HuH-7.5 (cell line): Measurements from ENCODE around the gene SHD.
"Not testable (repeated sequence)": the region's sequence is repeated elsewhere in the genome, so short reads cannot be mapped to it uniquely, and the experiment has no call there.

Experiments used
- DNase-seq: peaks from one replicate; pipeline ENCODE4 v3.0.0; 2011; ENCODE audit warnings: low spot score

Gene SHD

DNA sequence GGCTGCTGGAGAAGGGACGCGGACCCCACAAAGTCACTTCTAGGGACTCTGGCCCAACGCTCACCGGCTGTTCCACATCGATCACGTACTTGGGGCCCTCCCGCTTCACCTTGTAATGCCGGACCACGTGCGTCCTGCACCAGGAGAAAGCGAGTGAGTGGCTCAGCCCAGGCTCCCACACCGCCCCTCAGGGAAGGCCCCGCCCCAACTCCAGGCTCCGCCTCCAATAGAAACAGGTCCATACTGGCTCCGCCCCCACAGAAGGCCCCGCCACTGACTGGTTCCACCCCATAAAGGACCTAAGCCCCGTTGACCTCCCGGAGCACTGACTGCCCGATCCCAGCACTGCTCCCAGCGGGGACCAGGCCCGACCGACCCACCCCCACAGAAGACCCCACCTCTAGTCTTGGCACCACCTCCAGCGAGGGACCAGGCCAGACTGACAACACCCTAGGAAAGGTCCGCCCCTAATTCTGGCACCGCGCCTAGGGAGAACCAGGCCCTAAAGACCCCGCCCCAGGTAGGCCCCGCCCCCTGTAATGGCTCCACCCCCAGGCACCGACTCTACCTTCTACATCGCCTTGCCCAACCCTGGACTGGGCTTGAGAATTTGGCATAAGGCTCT is 48.3 kb downstream of the SHD start:
- no peak for DNase-seq

DNA sequence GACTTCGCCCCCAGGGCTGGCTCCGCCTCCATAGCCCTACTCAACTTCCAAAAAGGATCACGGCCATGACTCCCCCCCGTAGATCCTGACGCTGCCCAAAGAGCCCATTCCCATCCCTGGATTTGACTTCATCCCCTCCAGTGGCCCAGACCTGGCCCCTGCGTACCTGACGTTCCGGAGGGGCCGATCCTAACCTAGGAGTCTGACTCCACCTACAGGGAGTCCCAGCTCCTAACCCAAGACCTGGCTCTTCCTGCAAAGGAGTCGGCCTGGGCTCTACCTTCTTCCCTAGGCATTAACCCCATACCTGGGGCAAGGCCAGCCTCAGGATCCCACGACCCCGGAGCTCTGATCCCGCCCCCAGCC is 48.8 kb downstream of the SHD start:
- DNase-seq = no peak

DNA sequence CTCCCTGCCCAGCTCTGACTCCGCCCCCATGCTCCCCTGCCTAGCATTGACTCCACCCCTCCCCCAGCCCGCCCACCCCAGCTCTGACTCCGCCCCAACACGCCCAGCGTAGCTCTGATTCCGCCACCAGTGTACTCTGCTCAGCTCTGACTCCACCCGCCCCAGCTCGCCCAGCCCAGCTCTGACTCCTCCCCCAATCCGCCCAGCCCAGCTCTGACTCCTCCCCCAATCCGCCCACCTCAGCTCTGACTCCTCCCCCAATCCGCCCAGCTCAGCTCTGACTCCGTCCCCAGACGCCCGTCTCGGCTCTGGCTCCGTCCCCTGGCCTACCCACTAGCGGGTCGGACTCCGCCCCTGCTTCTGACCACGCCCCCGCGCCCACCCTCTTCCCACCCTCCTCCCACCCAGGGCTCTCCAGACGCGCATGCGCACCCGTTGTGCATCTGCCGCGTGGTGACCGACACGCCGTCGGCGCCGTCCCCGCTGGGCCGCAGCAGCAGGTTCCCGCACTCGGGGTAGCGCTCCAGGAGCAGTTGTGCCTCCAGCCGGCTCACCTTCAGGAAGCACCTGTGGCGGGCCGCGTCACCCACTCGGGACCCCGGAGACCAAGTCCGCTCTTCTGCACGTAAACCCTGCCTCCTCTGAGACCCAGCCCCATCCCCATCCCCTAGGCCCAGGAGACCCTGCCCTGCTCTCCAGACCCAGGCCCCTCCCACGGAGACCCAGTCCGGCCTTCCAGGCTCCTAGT is 49.4 kb downstream of the SHD start:
- peak; percentile 97 for DNase-seq

DNA sequence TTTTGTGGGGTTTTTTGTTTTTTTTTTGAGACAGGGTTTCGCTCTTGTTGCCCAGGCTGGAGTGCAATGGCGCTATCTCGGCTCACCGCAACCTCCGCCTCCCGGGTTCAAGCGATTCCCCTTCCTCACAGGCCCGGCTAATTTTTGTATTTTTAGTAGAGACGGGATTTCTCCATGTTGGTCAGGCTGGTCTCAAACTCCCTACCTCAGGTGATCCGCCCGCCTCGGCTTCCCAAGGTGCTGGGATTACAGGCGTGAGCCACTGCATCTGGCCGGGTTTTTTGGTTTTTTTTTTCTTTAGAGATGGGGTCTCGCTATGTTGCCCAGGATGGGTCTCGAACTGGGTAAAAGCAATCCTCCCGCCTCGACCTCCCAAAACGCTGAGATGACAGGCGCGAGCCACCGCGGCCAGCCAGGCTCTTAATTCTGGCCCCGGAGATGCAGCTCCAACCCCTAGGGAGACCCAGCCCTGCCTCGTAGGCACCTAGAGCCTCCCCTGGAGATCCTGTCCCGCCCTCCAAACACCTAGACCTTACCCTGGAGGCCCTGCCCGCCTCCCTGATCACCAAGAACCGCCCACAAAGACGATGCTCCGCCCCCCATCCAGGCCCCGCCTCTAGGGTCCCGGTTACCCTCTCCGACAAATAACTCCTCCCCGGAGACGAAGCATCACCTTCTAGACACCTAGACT is 50.1 kb downstream of the SHD start:
- DNase-seq = not testable (repeated sequence)

DNA sequence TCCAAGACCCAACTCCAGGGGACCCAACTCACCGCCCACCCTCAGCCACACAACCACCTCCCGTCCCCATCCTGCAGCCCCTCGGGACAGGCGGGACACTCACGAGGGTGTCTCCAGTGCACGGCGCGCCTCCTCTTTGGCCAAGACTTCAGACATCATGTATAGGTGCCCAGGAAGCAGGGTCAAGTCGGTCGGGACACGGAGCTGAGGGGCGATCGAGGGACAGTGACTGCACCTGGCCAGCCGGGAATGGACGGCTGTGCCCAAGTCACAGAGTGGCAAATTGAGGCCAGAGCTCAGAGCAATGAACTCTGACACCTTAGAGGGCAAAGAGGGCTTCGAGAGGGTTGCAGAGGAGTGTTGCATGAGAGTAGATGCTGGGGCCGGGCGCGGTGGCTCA is 50.8 kb downstream of the SHD start:
- no peak for DNase-seq

DNA sequence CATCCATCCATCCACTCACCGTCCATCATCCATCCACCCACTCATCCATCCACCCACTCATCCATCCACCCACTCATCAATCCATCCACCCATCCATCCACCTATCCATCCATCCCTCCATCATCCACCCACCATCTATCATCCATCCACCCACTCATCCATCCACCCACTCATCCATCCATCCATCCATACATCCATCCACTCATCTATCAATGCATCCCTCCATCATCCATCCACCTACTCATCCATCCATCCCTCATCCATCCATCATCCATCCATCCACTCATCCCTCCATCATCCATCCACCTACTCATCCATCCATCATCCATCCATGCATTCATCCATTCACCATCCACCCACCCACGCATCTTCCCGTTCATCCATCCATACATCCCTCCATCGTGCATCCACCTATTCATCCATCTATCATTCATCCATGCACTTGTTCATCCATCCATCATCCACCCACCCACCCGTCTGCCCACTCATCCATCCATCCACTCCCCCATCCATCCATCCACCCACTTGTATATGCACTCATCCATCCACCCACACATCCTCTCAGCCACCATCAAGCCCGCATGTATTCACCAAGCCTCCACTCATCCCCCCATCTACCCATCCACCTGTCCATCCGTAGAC is 56.0 kb downstream of the SHD start:
- DNase-seq = no peak

DNA sequence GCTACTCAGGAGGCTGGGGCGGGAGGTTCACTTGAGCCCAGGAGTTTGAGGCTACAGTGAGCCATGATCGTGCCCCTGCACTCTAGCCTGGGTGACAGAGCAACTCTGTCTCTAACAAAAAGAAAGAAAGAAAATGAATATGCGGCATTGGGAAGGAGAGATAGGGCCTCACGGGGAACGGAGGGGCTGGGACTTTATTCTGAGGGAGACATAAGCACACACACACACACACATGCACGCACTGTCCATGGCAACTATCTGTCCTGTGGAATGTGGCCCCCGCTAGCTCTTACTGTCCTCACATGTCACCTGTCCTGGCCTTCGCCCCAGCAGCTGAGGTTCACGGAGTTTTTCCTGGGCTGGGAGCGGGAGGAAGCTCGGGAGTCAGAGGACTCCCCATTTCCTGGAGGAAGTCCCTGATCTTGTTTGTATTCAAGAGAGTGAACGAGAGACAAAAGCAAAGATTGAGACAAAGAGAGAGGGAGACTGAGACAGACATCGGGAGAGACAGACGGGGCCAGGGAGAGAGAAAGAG is 58.9 kb downstream of the SHD start:
- DNase-seq = no peak

DNA sequence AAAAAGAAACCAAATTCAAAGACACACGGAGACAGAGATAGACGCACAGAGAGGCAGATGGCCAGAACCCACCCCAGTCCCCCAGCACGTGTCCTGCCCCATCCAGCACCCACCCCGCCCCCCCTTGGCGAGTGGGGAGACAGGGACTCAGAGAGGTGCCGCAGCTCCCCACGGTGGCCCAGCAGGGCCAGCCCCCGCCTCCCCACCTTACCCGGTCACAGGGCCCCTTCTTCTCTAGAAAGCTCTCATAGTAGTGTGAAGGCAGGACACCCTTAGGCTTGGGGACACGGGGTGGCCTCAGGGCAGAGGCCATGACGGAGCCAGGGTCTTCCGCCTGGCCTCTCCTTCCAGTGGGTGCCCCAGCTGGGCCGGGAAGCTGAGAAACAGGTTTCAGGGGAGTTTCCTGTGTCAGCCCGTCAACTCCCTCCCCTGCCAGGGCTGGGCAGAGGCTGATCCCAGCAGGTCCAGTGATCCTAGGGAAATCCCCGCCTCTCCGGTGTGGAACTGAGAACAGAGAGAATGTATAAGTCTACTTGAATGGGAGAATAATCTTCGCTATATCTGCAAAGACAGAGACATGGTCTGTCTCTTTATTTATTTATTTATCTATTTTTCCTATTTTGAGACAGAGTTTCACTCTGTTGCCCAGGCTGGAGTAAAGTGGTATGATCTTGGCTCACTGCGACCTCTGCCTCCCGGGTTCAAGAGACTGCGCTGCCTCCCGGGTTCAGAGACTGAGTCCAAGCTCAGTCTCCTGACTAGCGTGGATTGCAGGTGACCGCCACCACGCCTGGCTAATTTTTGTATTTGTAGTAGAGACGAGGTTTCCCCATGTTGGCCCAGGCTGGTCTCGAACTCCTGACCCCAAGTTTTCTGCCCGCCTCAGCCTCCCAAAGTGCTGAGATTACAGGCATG is 59.6 kb downstream of the SHD start, which contains the start of gene STAP2:
Gene STAP2, minus strand, starts transcription at position 387 of the 915 bp plus-strand sequence. Its CDS starts 74 bp downstream, at position 313.
- no peak for DNase-seq
